ENCODE data around the gene RAP1A.
A peak's percentile ranks its signal among the peaks of the same experiment; 100 is the strongest.

DNA sequence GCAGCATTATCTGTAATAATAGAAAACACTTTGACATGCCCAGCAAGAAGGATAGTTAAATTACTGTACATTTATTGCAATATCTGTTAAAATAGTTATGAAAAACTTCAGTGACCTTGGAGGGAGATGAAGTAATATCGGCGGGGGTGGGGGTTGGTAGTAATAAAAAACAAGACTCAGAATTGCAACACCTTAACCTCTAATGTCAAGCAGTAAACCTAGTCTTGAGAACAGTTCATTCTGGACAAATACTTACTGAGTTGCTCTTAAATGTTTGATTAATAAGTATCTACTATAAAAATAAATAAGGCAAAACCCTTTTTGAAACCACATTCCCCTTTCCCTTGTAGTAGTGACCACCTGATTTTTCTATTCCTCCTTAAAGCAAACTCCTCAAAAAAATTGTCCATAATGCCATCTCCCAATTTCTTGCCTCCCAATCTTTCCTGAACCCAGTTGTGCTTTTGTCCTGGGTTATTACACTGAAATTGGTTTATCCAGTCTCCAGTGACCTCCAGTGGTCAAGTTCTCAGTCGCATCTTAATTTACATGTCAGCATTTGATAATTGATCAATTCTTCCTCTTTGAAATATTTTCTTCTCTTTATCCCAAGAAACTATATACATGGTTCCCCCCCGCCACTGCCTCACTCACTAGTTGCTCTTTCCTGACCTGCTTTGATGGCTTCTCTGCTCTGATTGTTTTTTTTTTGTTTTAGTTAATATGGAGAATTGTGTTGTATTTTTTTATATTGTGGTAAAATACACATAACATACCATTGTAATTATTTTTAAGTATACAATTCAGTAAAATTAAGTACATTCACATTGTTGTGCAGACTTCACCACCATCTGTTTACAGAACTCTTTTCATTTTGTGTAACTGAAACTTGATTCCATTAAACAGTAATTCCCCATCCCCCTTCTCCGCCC is 36.8 kb downstream of the RAP1A start:
- TF ChIP-seq CTCF (IDR thresholded peaks at IDR 0.05): peak; percentile 57; the same call in 1 of the 2 replicates
- TF ChIP-seq, protein P1, sequence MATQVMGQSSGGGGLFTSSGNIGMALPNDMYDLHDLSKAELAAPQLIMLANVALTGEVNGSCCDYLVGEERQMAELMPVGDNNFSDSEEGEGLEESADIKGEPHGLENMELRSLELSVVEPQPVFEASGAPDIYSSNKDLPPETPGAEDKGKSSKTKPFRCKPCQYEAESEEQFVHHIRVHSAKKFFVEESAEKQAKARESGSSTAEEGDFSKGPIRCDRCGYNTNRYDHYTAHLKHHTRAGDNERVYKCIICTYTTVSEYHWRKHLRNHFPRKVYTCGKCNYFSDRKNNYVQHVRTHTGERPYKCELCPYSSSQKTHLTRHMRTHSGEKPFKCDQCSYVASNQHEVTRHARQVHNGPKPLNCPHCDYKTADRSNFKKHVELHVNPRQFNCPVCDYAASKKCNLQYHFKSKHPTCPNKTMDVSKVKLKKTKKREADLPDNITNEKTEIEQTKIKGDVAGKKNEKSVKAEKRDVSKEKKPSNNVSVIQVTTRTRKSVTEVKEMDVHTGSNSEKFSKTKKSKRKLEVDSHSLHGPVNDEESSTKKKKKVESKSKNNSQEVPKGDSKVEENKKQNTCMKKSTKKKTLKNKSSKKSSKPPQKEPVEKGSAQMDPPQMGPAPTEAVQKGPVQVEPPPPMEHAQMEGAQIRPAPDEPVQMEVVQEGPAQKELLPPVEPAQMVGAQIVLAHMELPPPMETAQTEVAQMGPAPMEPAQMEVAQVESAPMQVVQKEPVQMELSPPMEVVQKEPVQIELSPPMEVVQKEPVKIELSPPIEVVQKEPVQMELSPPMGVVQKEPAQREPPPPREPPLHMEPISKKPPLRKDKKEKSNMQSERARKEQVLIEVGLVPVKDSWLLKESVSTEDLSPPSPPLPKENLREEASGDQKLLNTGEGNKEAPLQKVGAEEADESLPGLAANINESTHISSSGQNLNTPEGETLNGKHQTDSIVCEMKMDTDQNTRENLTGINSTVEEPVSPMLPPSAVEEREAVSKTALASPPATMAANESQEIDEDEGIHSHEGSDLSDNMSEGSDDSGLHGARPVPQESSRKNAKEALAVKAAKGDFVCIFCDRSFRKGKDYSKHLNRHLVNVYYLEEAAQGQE (IDR thresholded peaks at IDR 0.05; ENCODE audit: insufficient read depth in 1 of 2, low read depth in 2 of 2, low read length in 1 of 2): no peak
- TF ChIP-seq POLR2AphosphoS5 (IDR thresholded peaks at IDR 0.05; ENCODE audit: low read depth, low read length): no peak
- no peak for TF ChIP-seq TCF7L2 (IDR thresholded peaks at IDR 0.05; ENCODE audit: low read depth, low read length)
